ENCODE measurements around the gene TNRC6C. TPM values are rescaled to one million over a fixed set of nuclear protein-coding genes. Genes with fewer than 3 reads are reported as not detected.
A peak's percentile ranks its signal among the peaks of the same experiment; 100 is the strongest.

TNRC6C gene
- total and polyA plus RNA-seq, 2 of the 13 experiments (the other 11 are each of a cell fraction or from before 2014, with no cell fraction given): 0.66 to 4.9 TPM

- WGBS (ENCODE audit: low lambda C conversion rate): 39% methylated on average over 3 of the region's 6 CpGs
- Histone ChIP-seq H3K36me3 (replicated peaks in 1 of 2; ENCODE audit: control insufficient read depth in 1 of 2, insufficient read depth in 2 of 2, low read length in 2 of 2) (peaks cover 31 to 38% of the 10 kb centered on the region in 2 experiments; a peak in 4 of 5 replicates), H3K27ac (ENCODE audit: extremely low read length, insufficient read depth, low read length) (peak overlapping the region; percentile 91), H2AFZ (ENCODE audit: low read length) (no peak overlapping the region), H4K20me1 (ENCODE audit: insufficient read depth, low read length) (peaks cover 8% of the 10 kb centered on the region; the same call in 1 of the 2 replicates), H3K79me2 (ENCODE audit: insufficient read depth, low read length) (peaks cover 19% of the 10 kb centered on the region), H3K4me1 (ENCODE audit: insufficient read depth, low read length) (peaks cover 46% of the 10 kb centered on the region), H3K4me2 (ENCODE audit: low read depth, low read length) (peak overlapping the region; percentile 90), H3K9ac (ENCODE audit: insufficient read depth, low read depth, low read length) (peak overlapping the region; percentile 90), H3K9me3 (ENCODE audit: low read length) (no peaks in the 10 kb centered on the region), H3K4me3 (replicated peaks in 1 of 3; ENCODE audit: insufficient read depth in 1 of 3, low read depth in 2 of 3, low read length in 3 of 3) (peak overlapping the region; percentile 67 to 95 (median 86); a peak in 5 of 6 replicates), H3K27me3 (ENCODE audit: control insufficient read depth in 1 of 2, insufficient read depth in 2 of 2, low read length in 2 of 2) (no peaks in the 10 kb centered on the region)
- ATAC-seq: no peak
- no peak for DNase-seq (ENCODE audit: low spot score)
- POLR2A ChIA-PET: interaction anchor here (0.9 to 4.4 kb wide), 12 partner anchors 11 to 74 kb away, joined by 3 to 57 read pairs (median 6); partner anchors contain the start of genes AFMID and TK1
- intact Hi-C loops (cut with micrococcal nuclease; ENCODE audit: unreplicated experiment) (loop anchor here (5.0 kb wide), 1 partner anchor 40 kb away; the partner anchor contains the start of gene SYNGR2), in situ Hi-C loops (cut with HindIII; ENCODE audit: extremely low pct_ligation_motif_present, low pct_unique_long_range_greater_than_20kb) (no loop called here)
- CTCF ChIA-PET (ENCODE audit: low intra/inter-chr PET ratio, low total read pairs): no interaction called here
- FAIRE-seq: no peak
- no TSS peak for BruUV-seq (replicated peaks)
- TF ChIP-seq ZNF30 (CRISPR knock-in tag; IDR thresholded peaks at IDR 0.05) (0 out of 2 replicates have a peak, but pooled peaks have one; percentile 49), ZNF549 (CRISPR knock-in tag; IDR thresholded peaks at IDR 0.05) (no peak), ELF3 (CRISPR knock-in tag; IDR thresholded peaks at IDR 0.05) (no peak), ZNF333 (CRISPR knock-in tag; IDR thresholded peaks at IDR 0.05; ENCODE audit: borderline replicate concordance) (no peak), NFKB2 (CRISPR knock-in tag; IDR thresholded peaks at IDR 0.05; ENCODE audit: borderline replicate concordance) (peak; percentile 27; the same call in 1 of the 2 replicates), KDM3A (CRISPR knock-in tag; IDR thresholded peaks at IDR 0.05; ENCODE audit: low read depth) (no peak), FOXK1 (CRISPR knock-in tag; IDR thresholded peaks at IDR 0.05; ENCODE audit: borderline replicate concordance, low read depth) (no peak), MAZ (IDR thresholded peaks at IDR 0.05; ENCODE audit: borderline replicate concordance, low read depth, low read length) (no peak), MAZ (CRISPR knock-in tag; IDR thresholded peaks at IDR 0.05; ENCODE audit: low read depth) (no peak), ZNF317 (CRISPR knock-in tag; IDR thresholded peaks at IDR 0.05) (0 out of 2 replicates have a peak, but pooled peaks have one; percentile 23), MIXL1 (CRISPR knock-in tag; IDR thresholded peaks at IDR 0.05) (no peak), HNRNPUL1 (IDR thresholded peaks at IDR 0.05; ENCODE audit: low read depth, low read length) (no peak), ZNF737 (CRISPR knock-in tag; IDR thresholded peaks at IDR 0.05; ENCODE audit: borderline replicate concordance) (no peak), DDIT3 (CRISPR knock-in tag; IDR thresholded peaks at IDR 0.05) (no peak), ZBTB39 (CRISPR knock-in tag; IDR thresholded peaks at IDR 0.05) (0 out of 2 replicates have a peak, but pooled peaks have one; percentile 1), ATF6 (CRISPR knock-in tag; conservative IDR thresholded peaks at IDR 0.05) (no peak), KDM5B (CRISPR knock-in tag; IDR thresholded peaks at IDR 0.05; ENCODE audit: borderline replicate concordance) (no peak), SRF (IDR thresholded peaks at IDR 0.05; ENCODE audit: low read depth, low read length) (no peak), ZNF605 (CRISPR knock-in tag; IDR thresholded peaks at IDR 0.05) (0 out of 2 replicates have a peak, but pooled peaks have one; percentile 16), ATF5 (CRISPR knock-in tag; IDR thresholded peaks at IDR 0.05; ENCODE audit: low read depth) (no peak)
Observed at GRCh38 chr17:78126895-78127238, 168.4 kb downstream of the TNRC6C start.
